Osteoblast (primary cell): Measurements from ENCODE around the gene NEK4. TPM values are rescaled to one million over a fixed set of nuclear protein-coding genes. Genes with fewer than 3 reads are reported as not detected.
"Not testable (repeated sequence)": the region's sequence is repeated elsewhere in the genome, so short reads cannot be mapped to it uniquely, and the experiment has no call there.

Experiments
- DNase-seq: peaks from one replicate; pipeline ENCODE4 v3.0.0; 2011; ENCODE audit warnings: low spot score, mixed read lengths; ENCODE audit not compliant: insufficient read length; ENCODE audit errors: missing footprints
- H2AFZ ChIP-seq: 2 replicates; pipeline ENCODE4 v1.6.0; 2011; ENCODE audit warnings: mild to moderate bottlenecking, low read length
- H3K27ac ChIP-seq: 2 replicates; pipeline ENCODE4 v1.5.1; 2011; ENCODE audit warnings: mild to moderate bottlenecking, low read depth, low read length, moderate library complexity
- H3K27me3 ChIP-seq: 2 replicates; pipeline ENCODE4 v1.6.0; 2012; ENCODE audit warnings: mild to moderate bottlenecking, control low read depth, inconsistent platforms, low read length, moderate library complexity; ENCODE audit not compliant: insufficient read depth
- H3K36me3 ChIP-seq: 2 replicates; pipeline ENCODE4 v1.5.1; 2011; ENCODE audit warnings: mild to moderate bottlenecking, low read length, control low read depth, moderate library complexity; ENCODE audit not compliant: insufficient read depth
- H3K4me1 ChIP-seq: 2 replicates; pipeline ENCODE4 v1.5.1; 2011; ENCODE audit warnings: mild to moderate bottlenecking, low read length, control low read depth, moderate library complexity; ENCODE audit not compliant: insufficient read depth
- H3K4me2 ChIP-seq: 2 replicates; pipeline ENCODE4 v1.6.0; 2011; ENCODE audit warnings: mild to moderate bottlenecking, low read length; ENCODE audit not compliant: insufficient read depth
- H3K4me3 ChIP-seq: fragments of 200-600 bp; sonication (generic); 3 replicates; pipeline ENCODE4 v1.5.1; 2012; ENCODE audit warnings: mild to moderate bottlenecking, low read length, inconsistent platforms; ENCODE audit not compliant: insufficient read depth
- H3K79me2 ChIP-seq: 2 replicates; pipeline ENCODE4 v1.6.0; 2012; ENCODE audit warnings: mild to moderate bottlenecking, low read length, control low read depth, inconsistent platforms; ENCODE audit not compliant: insufficient read depth
- H3K9me3 ChIP-seq: 2 replicates; pipeline ENCODE4 v1.5.1; 2011; ENCODE audit warnings: low read depth, low read length, control low read depth
- H4K20me1 ChIP-seq: 2 replicates; pipeline ENCODE4 v1.6.0; 2012; ENCODE audit warnings: mild to moderate bottlenecking, low read length, control low read depth; ENCODE audit not compliant: insufficient read depth
- total RNA-seq: library from RNA; depleted of rRNA; stranded (reverse); fragments of >200 nt; gene quantifications from 2 replicates; pipeline ENCODE4 v1.2.3, GENCODE V29; 2012
- TF ChIP-seq, protein P1 (sequence below): IDR thresholded peaks from 2 replicates; pipeline ENCODE4 v1.5.1; 2011; ENCODE audit warnings: mild to moderate bottlenecking, low read depth, low read length, moderate library complexity; ENCODE audit errors: extremely low read depth

Gene NEK4
- total RNA-seq, 1 donor, result 24.6 TPM

DNA sequence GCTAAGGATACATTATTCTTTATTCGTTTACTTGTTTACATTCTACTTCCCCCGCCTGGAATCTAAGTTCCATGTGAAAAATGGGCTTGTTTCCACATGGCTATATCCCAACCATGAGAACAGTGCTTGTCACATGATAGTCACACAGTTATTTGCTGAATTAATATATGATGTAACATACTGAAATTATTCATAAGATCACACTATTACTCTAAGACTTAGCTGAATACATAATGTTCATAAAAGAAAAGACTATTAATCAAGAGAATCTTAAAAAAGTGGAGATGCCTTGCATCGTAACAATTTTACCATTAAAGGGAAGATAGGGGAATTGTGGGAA lies 91.6 kb downstream of the NEK4 start:
- peak overlapping the region; percentile 62 for H3K27ac ChIP-seq
- no peaks in the 10 kb centered on the region for H4K20me1 ChIP-seq
- no peak overlapping the region for H3K4me2 ChIP-seq
- no peaks in the 10 kb centered on the region for H3K27me3 ChIP-seq
- no peak overlapping the region for H3K4me3 ChIP-seq
- DNase-seq, result no peak
- H3K4me1 ChIP-seq, result peaks cover 28% of the 10 kb centered on the region
- TF ChIP-seq, protein P1, sequence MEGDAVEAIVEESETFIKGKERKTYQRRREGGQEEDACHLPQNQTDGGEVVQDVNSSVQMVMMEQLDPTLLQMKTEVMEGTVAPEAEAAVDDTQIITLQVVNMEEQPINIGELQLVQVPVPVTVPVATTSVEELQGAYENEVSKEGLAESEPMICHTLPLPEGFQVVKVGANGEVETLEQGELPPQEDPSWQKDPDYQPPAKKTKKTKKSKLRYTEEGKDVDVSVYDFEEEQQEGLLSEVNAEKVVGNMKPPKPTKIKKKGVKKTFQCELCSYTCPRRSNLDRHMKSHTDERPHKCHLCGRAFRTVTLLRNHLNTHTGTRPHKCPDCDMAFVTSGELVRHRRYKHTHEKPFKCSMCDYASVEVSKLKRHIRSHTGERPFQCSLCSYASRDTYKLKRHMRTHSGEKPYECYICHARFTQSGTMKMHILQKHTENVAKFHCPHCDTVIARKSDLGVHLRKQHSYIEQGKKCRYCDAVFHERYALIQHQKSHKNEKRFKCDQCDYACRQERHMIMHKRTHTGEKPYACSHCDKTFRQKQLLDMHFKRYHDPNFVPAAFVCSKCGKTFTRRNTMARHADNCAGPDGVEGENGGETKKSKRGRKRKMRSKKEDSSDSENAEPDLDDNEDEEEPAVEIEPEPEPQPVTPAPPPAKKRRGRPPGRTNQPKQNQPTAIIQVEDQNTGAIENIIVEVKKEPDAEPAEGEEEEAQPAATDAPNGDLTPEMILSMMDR, result no peak
- H3K9me3 ChIP-seq, result no peaks in the 10 kb centered on the region
- peaks cover 74% of the 10 kb centered on the region for H3K79me2 ChIP-seq
- peaks cover 41% of the 10 kb centered on the region for H3K36me3 ChIP-seq
- no peak overlapping the region for H2AFZ ChIP-seq

DNA sequence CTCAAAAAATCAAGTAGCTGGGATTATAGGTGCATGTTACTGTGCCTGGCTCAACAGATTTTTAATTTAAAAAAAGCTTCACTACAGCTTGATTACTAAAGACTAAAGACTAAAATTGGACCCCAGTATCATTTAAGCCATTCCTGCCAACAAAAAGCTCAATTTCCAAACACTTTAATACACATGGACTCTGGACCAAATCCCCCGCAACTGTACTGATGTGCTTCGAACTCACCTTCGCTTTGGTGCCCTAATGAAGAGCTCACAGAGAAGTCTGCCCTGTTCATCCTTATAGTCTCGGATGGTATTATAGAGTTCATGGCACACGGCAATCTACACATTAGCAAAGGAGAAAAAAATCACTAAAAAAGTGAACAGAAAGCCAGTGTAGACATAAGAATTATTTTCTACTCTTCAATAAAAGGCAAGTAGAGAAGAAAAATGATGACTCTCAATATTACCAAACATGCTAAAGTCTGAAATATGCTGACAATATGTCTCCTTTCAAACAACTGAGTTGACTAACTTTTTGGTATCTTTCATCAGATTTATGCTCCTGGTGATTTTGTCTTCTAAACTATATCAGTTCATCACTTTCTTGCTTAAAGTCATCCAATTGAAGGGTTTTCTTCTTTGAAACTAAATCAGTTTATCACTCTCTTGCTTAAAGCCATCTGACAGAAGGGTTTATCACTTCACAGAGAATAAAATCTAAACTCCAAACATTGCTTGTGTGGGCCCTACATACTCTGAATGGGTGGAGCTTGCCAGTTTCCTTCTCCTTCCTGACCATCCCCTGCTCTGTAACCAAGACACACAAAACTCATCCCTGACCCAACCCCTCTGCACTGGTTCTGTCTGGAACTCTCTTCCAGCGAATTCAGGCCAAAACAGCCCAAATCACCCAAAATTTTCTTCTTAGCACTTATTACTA lies 92.2 kb downstream of the NEK4 start:
- Histone ChIP-seq H4K20me1 (no peaks in the 10 kb centered on the region), H3K9me3 (no peaks in the 10 kb centered on the region), H3K27me3 (no peaks in the 10 kb centered on the region), H2AFZ (no peak overlapping the region), H3K4me3 (no peak overlapping the region), H3K36me3 (peaks cover 44% of the 10 kb centered on the region), H3K4me2 (no peak overlapping the region), H3K4me1 (peaks cover 23% of the 10 kb centered on the region), H3K27ac (peak overlapping the region; percentile 62), H3K79me2 (peaks cover 71% of the 10 kb centered on the region)
- no peak for DNase-seq
- TF ChIP-seq, protein P1, result no peak

DNA sequence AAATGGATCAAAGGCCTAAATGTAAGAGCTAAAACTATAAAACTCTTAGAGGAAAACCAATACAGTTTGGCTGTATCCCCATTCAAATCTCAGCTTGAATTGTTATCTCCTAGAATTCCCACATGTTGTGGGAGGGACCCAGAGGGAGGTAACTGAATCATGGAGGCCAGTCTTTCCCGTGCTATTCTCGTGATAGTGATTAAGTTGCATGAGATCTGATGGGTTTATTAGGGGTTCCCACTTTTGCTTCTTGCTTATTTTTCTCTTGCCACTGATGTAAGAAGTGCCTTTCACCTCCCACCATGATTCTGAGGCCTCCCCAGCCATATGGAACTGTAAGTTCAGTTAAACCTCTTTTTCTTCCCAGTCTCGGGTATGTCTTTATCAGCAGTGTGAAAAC lies 94.5 kb downstream of the NEK4 start:
- Histone ChIP-seq H3K79me2 (peaks cover 54% of the 10 kb centered on the region), H3K4me1 (peaks cover 19% of the 10 kb centered on the region), H3K36me3 (peaks cover 56% of the 10 kb centered on the region)
- H3K4me3 ChIP-seq, H2AFZ ChIP-seq, H3K9me3 ChIP-seq, H3K4me2 ChIP-seq, H4K20me1 ChIP-seq, DNase-seq, H3K27ac ChIP-seq, H3K27me3 ChIP-seq: not testable (repeated sequence)

DNA sequence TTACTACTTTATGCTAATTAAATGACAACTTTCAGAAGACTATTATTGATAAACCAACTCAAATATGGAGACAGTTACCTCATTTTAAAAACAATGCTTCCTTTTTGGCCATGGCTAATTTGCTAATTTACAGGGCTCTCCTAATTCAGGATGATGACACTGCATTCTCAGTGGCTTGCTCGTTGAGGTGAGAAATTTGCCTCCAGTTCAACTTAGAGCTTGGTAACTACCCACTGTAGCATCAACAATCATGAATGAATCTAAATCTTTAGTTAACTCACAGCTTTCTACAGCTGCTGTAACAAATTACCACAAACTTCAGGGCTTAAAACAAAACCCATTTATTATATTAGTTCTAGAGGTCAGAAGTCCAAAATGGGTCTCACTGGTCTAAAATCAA lies 99.1 kb downstream of the NEK4 start:
- Histone ChIP-seq H3K79me2 (peaks cover 35% of the 10 kb centered on the region), H4K20me1 (no peaks in the 10 kb centered on the region), H3K27me3 (no peaks in the 10 kb centered on the region), H3K36me3 (peaks cover 39% of the 10 kb centered on the region), H3K4me2 (peak overlapping the region; percentile 80), H3K4me3 (peak overlapping the region; percentile 34), H3K4me1 (peaks cover 29% of the 10 kb centered on the region), H3K27ac (peak overlapping the region; percentile 97), H3K9me3 (no peaks in the 10 kb centered on the region), H2AFZ (no peak overlapping the region)
- DNase-seq, result no peak
- TF ChIP-seq, protein P1, result no peak
